DMS 273 treated with DMSO at 0.1 percent for 48 hours (cell line): ENCODE measurements around the gene ADAMTS6.
"Not testable (repeated sequence)": the region's sequence is repeated elsewhere in the genome, so short reads cannot be mapped to it uniquely, and the experiment has no call there.

Experiments used
- DNase-seq: peaks from one replicate; lab custom pipeline; 2025; lab: John Stamatoyannopoulos, UW

The ADAMTS6 gene, protein sequence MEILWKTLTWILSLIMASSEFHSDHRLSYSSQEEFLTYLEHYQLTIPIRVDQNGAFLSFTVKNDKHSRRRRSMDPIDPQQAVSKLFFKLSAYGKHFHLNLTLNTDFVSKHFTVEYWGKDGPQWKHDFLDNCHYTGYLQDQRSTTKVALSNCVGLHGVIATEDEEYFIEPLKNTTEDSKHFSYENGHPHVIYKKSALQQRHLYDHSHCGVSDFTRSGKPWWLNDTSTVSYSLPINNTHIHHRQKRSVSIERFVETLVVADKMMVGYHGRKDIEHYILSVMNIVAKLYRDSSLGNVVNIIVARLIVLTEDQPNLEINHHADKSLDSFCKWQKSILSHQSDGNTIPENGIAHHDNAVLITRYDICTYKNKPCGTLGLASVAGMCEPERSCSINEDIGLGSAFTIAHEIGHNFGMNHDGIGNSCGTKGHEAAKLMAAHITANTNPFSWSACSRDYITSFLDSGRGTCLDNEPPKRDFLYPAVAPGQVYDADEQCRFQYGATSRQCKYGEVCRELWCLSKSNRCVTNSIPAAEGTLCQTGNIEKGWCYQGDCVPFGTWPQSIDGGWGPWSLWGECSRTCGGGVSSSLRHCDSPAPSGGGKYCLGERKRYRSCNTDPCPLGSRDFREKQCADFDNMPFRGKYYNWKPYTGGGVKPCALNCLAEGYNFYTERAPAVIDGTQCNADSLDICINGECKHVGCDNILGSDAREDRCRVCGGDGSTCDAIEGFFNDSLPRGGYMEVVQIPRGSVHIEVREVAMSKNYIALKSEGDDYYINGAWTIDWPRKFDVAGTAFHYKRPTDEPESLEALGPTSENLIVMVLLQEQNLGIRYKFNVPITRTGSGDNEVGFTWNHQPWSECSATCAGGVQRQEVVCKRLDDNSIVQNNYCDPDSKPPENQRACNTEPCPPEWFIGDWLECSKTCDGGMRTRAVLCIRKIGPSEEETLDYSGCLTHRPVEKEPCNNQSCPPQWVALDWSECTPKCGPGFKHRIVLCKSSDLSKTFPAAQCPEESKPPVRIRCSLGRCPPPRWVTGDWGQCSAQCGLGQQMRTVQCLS (N-terminal part only)

GRCh38 chr5:65481635-65482295 lies at the start of gene ADAMTS6:
ADAMTS6 (minus strand) TSS chr5:65481920; CDS start chr5:65473673, 8,247 bp downstream.
- peak; percentile 89 for DNase-seq

GRCh38 chr5:65530904-65531303 lies 49.2 kb upstream of the ADAMTS6 start:
- no peak for DNase-seq

DNA sequence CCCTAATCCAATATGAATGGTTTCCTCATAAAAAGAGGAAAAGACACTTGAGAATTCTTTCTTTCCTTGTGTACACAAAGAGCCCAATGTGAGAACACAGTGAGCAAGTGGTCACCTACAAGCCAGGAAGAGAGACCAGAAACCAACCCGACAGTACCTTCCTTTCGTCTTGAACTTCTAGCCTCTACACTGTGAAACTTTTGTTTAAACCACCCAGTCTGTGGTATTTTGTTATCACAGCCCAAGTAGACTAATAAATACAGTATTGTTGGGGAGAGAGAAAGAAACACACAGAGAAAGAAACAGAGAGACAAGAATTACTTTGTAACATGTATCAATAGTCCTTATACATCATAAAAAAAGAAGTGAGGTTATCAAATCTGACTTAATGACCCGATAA lies 44.0 kb upstream of the ADAMTS6 start:
- no peak for DNase-seq

GRCh38 chr5:65512170-65512937 lies 30.6 kb upstream of the ADAMTS6 start:
- no peak for DNase-seq

DNA sequence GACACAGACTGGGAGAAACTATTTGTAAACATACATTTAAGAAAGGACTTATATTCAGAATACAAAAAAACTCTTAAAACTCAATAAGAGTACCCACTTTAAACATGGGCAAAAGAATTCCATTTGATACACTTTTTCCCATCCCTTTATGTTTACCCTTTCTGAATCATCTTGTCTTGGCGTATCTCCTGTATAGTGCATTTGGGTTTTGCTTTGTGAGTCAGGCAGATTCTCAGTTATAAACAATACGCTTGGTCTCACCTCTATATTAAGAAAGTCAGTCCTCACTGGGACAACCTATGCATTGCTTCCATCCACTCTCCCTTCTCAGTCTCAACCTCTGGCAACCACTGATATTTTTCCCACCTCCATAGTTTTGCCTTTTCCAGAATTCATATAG lies 27.3 kb upstream of the ADAMTS6 start:
- no peak for DNase-seq

DNA sequence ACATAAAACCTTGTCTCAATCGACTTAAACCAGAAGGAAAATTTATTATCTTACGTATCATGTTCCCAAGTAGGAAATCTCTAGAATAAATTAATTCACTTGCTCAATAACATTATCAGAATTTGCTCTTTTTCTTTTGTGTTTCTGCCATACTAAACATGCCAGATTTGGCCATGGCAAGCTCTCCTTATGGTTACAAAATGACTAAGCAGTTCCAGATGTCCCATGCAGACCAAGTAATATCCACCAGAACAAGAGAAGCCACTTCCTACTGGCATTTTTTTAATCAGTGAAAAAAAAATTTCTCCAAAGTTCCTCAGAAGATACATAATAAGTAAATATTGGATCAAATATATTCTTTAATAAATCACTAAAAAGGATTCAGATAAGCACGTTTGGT lies 25.2 kb upstream of the ADAMTS6 start:
- peak; percentile 11 for DNase-seq

DNA sequence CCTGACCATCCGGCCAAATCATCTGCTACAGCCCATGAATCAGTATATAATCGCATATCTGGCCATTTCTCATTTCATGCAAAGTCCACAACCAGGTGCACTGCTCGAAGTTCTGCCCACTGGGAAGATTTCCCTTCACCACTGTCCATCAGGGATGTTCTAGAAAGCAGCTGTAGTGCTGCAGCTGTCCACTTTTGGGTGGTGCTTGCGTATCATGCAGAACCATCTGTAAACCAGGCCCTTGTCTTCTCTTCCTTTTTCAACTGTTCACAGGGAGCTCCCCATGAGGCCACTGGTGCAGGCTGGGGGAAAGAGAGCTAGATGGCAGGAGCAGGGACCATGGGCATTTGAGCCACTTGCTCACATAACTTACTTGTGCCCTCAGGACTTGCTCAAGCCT lies 7.4 kb upstream of the ADAMTS6 start:
- DNase-seq: no peak

DNA sequence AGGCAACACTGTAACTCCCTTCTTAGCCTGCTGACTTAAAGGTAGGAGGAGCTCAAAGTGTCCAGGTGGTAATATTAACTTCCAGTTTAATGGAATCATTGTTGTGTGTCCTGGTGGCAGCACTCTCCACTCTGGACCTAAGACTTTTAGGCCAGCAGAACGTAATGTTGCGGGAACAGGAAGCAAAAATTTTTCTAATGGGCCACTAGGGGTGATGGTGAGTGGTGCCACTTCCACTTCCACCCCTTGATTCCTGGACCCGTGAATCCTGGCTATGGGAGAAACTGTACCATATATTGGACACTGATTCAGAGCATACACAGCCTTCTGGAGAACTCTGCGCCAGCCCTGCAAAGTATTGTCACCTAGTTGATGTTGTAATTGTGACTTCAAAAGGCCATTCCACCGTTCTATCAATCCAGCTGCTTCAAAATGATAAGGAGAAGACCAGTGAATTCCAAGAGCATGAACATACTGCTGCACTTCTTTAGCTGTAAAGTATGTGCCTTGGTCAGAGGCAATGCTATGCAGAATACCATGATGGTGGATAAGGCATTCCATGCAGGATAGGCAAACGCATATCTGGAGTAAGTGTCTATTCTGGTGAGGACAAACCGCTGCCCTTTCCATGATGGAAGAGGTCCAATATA lies 6.4 kb upstream of the ADAMTS6 start:
- not testable (repeated sequence) for DNase-seq

DNA sequence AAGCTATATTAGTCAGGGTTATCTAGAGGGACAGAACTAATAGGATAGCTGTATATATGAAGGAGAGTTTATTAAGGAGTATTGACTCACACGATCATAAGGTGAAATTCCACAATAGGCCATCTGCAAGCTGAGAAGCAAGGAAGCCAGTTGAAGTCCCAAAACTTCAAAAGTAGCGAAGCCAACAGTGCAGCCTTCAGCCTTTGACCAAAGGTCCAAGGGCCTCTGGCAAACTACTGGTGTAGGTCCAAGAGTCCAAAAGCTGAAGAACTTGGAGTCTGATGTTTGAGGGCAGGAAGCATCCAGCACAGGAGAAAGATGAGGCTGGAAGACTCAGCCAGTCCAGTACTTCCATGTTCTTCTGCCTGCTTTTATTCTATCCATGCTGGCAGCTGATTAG lies 5.1 kb upstream of the ADAMTS6 start:
- DNase-seq: not testable (repeated sequence)

DNA sequence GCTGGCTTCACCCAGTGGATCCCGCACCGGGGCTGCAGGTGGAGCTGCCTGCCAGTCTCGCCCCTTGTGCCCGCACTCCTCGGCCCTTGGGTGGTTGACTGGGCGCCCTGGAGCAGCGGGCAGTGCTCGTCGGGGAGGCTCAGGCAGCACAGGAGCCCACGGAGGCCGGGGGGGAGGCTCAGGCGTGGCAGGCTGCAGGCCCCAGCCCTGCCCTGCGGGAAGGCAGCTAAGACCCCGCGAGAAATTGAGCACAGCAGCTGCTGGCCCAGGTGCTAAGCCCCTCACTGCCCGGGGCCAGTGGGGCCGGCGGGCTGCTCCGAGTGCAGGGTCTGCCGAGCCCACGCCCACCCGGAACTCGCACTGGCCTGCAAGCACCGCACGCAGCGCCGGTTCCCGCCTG lies 3.7 kb upstream of the ADAMTS6 start:
- DNase-seq: no peak

DNA sequence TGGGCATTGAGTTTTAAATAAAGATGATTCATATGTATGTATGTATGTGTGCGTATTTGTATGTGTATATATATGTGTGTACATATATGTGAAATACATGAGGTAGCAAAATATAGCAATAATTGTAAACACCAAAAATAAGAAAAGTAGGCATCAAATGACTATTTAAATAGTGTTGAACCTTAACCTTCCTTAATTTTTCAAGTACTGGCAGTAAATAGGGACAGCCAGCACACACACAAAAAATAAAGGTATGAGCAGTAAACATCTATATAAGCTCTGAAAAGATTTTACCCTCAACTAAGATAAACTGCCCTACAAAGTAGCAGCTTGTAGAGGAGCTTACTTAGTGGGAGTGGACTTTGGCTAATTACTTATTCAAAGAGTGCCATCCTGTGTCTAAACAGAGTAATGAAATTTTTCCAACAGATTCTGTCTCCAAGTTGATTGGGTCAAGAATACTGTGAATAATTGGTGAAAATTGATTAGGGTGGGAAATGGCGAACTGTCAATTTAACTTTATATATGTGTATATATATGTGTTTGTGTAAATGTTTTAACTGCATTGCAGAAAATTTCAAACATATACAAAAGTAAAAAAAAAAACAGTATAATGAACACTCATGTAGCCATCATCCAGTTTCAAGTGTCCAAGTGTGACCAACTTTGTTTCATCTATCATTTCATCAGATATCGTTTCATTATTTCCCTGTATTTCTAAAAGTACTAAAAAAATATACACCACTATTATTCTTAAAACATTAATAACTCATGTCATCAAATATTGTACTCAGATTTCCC lies 2.0 kb upstream of the ADAMTS6 start:
- DNase-seq: peak; percentile 59

DNA sequence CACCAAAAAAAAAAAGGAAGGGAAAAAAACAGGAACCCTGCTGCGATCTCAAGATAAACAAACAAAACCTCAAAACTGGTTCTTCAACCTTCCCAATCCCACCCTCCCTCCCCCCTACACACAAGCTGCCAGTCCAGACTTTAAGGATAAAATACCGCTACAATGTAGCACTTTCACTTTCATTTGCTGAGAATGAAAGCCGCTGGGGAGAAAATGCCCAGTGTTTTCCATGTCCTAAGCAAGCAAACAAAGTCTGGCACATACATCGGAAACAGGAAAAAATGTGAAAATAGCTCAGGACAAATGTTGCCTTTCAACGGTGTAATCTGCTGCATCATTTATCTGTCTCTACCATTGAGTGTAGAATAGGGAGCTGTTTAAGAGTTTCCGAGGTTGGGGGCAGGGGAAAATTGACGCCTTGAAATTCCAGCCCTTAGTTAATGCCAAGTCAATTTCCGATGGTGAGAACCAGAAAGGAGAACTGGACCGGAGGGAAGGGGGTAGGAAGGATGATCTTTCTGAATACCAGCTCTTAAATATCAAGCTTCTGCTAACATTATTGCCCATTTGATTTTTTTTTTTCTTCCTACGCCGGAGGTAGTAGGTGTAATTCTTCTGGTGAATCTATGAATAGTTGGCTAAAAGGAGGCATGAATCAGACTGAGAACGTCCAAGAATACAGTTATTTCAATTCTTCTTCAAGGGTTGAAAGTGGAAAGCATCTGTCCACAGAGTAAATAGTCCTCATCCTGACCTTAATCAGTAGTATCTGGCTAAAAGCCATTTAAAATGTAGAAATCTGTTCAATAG lies 1.2 kb upstream of the ADAMTS6 start:
- peak; percentile 49 for DNase-seq

- DNase-seq: no peak
Observed at GRCh38 chr5:65482296-65482735, 596 bp upstream of the ADAMTS6 start.

DNA sequence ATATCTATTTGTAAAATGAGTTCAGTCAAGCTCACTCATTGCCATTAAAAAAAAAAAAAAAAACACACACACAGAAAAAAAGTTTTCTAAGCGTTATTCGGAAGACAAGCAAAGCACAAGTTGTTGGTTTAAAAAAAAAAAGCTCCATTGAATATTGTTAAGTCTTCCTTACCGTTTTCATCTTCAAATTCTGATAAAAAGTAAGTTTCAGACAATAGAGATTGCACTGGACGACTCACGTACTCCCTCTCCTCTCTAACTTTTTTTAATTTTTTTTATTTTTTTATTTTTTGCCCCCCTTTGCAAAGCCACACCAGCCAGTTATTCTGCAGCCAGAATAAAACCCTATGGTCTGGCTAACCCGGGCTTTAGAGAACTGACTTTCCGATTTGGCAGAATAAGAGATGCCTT lies 544 bp downstream of the ADAMTS6 start:
- no peak for DNase-seq

DNA sequence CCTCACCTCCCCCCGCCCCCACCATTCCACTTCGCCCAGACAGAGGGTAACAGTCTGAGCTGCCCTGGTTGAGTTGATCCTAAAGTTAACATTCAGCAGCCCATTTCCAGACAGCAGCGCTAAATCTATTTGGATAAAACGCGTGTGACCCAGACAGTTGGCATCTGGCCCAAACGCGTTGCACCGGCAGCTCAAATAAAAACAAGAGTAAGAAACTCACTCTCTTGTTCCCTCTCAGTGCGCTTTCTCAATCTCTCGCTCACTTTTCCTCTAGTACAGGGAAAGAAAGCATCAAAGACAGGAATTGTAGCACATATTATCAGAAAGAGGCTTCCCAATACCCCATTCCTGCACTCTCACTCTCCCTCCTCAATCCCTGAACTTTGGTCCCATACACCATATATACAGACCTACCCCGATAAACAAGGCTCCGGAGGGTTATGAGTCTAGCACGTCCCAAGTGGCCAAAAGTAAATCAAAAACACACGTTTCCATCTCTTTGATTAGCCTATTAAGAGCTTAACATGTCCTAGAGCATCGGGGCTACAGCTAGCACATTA lies 1.3 kb downstream of the ADAMTS6 start:
- DNase-seq: peak; percentile 55

GRCh38 chr5:65479527-65479926 lies 2.2 kb downstream of the ADAMTS6 start:
- no peak for DNase-seq

DNA sequence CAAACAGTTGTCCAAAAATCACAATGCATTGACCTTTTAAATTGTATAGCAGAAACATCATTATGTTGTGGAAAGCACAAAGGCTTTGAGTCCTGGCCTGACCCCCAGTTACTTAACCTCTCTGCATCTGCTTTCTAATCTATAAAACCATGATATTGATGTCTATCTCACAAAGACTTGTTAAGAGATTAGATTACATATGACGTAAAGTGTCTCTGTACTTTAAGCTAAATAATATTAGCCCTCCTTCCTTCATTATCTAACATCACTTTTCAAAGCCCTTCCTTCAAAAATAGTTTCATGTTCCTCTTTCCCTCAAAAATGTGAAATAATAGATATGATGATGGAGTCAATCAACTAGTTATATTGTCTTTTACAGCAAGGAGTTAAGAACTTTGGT lies 3.4 kb downstream of the ADAMTS6 start:
- DNase-seq: no peak

DNA sequence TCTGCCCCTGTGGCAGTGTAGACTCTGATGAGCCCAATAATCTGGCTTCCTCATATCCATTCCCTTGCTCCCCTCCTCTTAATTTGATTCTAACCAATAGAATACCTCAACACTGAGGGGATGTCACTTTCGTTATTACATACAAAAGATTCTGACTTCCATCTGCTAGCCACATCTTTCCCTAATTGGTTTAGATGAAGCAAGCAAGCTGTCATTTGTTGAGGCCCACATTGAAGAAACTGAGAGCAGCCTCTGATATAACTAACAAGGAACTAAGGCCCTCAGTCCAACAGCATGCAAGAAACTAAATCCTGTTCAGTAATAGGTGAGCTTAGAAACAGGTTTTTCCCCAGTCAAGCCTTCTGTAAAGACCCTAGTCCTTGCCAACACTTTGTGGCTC lies 5.8 kb downstream of the ADAMTS6 start:
- DNase-seq: no peak

GRCh38 chr5:65475336-65475735 lies 6.4 kb downstream of the ADAMTS6 start:
- no peak for DNase-seq
